NK-92 treated with Interleukin-12 subunit alpha and Interleukin-12 subunit beta, amount 100 ng/mL, for 24 hours (cell line): ENCODE measurements around the gene CCDC88C.
A peak's percentile ranks its signal among the peaks of the same experiment; 100 is the strongest.

ENCODE experiments used
- DNase-seq: peaks from one replicate; lab custom pipeline; 2025; lab: John Stamatoyannopoulos, UW

CCDC88C gene

GRCh38 chr14:91311284-91311662, 106.3 kb downstream of the CCDC88C start:
- no peak for DNase-seq

DNA sequence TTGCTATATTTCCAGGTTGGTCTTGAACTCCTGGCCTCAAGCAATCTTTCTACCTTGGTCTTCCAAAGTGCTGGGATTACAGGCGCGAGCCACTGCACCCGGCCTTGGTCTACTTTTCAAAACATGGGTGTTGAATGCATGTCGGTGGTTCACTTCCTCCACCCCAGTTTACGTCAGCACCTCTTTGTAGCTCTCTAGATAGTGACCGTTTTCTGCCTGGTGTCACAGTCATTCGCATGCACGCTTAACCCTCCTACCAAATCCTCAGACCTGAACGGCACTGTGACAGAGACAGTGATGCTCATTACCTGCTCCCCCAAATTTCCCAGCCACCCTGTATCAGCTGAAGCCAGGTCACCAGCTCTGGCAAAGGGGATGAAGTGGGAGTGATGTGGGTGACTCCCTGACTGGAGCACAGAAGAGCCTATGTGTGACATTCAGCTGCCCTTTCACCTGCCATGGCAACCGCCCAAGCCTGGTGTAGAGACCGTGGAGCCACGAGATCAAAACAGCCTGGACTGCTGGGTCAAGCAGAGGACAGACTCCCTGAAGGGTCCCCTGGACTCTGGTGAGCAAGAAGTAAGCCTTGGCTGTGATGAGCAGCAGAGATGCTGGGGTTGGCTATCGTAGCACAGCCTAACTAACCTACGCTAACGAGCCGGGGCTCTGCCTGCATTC, 106.9 kb downstream of the CCDC88C start:
- no peak for DNase-seq

DNA sequence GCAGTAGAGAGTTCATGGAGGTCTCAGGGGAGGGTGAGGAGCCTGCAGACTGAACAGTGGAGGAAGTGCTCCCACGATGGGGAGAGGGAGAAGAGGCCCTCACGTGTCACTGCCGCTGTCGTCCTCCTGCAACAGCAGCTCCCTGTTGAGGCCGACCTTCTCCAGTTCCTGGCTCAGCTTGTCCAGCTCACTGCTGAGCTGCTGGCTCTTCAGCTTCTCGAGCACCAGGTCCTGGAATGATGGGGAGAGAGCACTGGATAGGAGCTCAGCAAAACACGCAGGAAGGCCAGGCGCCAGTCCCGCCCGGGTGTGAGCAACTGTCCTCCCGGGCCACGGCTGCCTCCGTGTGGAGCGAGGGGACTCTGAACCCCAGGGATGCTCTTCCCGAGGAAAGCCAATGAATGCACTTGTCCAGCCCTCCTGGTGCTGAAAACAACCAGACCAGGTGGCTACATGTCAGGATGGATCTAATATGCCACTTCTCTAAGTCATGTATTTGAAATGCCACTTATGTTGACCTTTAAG, 107.8 kb downstream of the CCDC88C start:
- DNase-seq: no peak

GRCh38 chr14:91308337-91308736, 109.3 kb downstream of the CCDC88C start:
- no peak for DNase-seq

DNA sequence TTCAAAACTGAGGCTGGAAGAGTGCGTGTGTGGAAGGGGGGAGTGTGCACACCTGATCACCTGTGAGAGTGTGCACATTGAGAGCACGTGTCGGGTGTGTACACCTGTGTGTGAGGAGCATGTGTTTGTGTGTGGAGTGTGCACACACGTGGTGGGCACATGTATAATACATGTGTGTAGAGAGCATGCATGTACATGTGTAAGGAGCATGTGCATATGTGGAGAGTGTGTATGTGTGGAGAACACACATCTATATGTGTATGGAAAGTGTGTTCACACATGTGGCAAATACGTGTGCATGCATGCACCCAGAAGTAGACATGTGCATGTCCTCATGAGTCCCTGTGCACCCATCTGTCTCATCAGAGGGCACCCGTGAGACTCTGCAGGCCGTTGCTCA, 110.0 kb downstream of the CCDC88C start:
- no peak for DNase-seq

DNA sequence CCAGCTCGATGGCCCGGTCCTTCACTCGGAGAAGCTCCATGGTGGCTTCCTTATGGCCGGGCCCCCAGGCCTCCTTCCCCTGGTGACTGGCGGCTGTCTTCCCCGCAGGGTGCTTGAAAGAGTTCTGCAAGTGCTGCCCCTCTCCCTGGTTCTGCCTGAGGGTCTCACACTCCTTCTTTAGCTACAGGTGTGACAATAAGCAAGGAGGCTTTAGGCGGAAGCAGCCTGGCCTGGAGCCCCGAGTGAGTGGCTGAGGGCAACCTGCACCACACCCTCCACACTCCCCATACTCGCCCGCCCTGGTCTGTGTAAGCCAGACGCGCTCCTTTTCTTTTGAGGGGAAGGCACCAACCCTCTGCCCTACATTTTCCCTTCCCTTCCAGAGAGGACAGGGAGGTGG, 110.6 kb downstream of the CCDC88C start:
- no peak for DNase-seq

DNA sequence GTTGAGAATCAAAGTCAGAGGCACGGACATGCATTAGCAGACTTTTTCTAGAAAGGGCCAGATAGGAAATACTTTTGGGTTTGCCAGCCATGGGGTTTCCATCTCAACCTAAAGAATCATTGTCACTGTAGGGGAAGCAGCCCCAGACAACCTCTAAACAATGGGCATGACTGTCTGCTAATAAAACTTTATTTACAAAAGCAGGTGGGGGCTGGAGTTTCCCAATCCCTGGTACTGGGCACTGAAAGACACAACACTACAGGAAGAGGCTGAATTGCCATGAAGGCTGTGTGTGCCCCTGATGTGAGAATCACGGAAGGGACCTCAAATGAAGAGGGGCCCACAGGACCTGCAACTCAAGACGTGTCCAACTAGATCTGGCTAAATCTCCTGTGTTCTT, 111.1 kb downstream of the CCDC88C start:
- DNase-seq: no peak

DNA sequence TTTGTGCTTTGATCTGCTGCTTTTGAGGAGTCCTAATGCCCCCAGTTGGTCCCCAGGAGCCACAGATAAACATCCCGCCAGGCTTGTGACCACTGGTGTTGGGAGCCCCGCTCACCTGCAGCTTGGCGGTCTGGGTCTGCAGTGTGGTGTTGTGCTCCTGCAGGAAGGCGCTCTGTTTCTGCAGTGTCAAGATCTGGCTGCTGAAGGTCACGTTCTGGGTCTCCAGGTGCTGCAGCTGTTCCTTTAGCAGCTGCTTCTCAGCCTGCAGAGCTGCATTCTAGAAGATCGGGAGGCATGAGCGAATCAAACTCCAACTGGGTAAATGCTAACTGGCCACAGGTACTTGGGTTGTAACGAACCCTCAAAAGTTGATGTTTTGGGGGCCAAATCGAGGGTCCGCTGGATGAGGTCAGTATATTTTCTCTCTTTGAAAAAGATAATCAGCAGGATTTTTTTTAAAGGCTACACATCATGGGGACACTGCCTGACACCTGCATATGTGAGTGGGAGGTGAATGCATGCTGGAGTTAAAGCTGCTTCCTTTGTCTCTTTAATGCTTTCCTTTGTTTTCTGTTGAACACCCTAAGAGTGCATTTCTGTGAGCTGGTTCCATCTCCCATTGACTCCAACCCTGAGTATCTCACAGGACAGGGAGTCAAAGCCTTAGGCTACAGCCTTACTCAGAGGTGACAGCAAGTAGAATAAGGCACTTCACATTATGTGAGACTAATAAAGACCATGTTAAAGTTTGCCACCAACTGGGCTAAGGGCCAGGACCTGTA, 111.8 kb downstream of the CCDC88C start:
- no peak for DNase-seq

DNA sequence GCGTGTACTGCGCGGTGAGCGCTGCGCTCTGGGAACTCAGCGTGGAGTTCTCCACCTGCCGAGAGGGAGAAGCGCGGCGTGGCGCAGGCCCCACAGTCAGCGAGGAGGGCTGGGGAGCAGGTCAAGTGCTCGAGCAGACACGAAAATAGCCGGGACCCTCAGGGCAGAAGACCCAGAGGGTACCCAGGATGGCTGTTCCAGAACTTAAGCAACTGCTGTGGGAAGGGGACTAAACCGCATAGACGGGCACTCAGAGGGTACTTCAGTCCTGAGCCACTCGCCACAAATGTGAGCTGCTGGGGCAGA, 113.7 kb downstream of the CCDC88C start:
- DNase-seq: no peak

DNA sequence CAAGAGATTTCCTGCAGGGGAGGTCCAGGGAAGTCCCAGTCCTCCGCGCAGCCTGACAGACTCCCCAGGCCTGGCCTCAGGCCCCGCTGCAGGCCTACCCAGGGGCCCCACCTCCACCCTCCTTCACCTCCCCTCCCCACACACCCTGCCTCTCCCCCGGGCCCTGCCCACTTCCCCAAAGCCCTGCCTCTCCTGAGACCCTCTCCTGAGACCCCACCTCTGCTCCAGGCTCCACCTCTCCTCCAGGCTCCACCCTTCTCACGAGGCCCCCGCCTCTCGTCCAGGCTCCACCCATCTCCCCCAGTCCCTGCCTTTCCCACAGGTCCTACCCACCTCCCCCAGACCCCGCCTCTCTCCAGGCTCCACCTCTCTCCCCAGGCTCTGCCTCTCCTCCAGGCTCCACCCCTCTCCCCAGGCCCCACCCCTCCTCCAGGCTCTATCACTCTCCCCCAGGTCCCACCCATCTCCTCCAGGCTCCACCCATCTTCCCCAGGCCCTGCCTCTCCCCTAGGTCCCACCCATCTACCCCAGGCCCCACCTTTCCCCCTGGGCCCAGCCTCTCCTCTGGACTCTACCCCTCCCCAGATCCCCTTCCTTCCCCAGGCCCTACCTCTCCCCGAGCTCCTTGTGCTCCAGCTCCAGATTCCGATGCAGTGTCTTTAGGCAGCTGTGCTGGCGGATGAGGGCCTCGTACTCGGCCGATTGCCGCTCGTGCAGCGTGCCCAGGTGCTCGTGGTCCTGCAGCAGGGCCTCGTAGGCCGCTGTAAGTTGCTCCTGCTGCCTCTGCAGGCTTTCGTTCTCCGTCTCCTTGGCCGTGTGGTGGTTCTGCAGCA, 114.3 kb downstream of the CCDC88C start:
- DNase-seq: peak; percentile 11

DNA sequence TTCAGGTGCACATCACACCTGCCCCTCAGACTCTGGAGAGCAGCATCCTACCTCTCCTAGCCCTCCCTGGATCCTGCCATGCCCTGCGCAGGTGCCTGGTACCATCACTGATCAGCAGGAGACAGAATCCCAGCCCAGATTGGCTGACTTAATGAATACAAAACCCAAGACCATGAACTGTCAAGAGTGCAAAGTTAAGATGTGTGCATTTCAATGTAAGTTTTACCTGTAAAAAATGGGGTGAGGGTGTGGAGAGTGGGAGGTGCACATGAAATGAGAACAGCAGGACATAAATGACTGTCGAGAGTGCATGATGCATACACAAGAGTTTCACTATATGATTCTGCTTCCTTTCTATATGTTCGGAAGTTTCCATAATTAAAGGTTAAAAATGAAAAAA, 115.2 kb downstream of the CCDC88C start:
- no peak for DNase-seq

DNA sequence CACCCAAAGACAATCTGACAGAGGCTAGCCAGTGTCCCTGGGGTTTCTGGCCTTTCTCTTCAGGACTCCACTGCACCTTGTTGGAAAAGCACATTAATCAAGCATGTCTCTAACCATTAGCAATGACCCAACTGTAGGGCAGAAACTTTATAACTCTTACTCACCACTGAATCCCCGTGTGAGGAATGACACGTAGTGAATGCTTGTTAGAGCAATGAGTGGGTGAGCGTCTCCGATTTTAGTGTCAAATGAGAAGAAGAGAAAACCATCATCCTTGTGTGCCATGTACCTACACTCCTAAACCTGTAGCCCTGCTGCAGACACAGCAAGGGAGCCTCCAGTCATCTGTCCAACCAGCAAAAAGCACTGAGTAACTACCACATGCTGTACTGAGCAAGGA, 116.7 kb downstream of the CCDC88C start:
- DNase-seq: no peak

DNA sequence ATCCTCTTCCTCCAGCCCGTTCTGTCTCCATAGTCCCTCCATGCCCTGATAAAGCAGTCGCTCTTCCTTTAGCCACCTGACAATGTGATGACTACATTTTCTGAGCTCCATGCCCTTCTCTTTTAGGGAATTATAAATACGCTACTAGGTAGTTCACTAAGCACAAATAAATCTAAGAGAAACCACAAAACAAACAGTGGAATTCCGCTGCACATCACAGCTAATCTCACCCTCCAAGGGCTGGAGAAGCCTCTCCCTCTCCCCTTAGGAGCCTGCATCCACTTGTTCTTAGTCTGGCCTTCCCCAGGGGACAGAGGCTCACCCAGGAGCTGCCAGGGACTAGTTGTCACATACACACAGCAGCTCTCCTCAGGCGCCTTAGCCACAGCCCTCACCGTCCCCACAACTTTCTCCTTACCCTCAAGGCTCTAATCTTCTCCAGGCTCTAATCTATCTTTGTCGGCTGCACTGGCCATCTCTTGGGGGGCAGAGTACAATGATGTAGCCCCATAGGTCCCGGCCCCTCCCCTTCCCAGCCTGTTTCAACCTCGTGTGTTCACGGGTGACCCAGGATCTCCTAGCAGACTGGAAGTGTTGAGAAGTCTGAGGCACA, 117.2 kb downstream of the CCDC88C start:
- no peak for DNase-seq

- DNase-seq: no peak
Measured at GRCh38 chr14:91299121-91300115, 118.2 kb downstream of the CCDC88C start.

DNA sequence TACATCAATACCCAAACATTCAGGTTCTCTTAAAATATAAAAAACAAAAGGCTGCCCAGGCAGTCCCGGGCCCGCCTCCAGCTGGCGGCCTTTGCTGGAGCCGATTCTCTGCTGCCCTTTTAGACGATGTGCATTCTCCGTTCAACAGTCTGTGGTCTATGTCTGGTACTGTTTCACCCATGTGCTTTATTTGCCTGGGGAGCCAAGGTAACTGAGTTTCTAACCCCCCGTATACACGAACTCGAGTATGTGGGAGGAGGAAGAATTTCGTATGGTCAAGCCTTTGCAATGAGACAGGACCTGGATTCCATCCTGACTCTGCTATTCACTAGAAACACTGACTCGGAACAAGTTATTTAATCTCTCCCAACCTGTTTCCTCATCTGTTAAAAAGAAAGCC, 119.0 kb downstream of the CCDC88C start:
- no peak for DNase-seq

DNA sequence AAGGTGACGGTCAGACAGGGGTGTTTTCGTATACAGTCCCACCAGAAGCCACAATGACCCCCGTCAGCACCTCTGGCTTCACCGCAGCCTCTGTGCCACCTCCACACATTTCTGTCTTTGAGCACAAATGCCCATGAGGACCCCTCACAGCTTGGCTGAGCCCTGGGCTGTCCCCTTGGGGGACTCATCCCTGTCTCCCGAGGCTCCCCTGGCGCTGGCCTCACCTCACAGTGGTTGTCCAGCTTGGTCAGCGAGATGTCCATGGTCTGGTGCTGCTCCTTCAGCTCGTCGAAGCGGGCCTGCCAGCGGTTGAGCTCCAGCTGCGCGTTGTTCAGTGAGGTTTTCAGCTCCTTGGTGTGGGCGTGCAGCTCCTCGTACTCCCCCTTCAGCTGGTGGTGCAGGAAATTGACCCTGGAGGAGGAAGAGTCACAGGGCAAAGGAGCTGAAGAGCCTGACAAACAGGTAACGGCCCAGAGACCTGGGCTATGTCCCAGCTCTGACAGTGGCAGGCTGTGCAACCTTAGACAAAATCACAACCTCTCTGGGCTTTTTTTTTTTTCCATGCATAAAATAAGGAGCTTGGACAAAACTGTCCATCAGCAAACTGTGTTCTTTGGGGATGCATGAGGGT, 120.4 kb downstream of the CCDC88C start:
- no peak for DNase-seq

DNA sequence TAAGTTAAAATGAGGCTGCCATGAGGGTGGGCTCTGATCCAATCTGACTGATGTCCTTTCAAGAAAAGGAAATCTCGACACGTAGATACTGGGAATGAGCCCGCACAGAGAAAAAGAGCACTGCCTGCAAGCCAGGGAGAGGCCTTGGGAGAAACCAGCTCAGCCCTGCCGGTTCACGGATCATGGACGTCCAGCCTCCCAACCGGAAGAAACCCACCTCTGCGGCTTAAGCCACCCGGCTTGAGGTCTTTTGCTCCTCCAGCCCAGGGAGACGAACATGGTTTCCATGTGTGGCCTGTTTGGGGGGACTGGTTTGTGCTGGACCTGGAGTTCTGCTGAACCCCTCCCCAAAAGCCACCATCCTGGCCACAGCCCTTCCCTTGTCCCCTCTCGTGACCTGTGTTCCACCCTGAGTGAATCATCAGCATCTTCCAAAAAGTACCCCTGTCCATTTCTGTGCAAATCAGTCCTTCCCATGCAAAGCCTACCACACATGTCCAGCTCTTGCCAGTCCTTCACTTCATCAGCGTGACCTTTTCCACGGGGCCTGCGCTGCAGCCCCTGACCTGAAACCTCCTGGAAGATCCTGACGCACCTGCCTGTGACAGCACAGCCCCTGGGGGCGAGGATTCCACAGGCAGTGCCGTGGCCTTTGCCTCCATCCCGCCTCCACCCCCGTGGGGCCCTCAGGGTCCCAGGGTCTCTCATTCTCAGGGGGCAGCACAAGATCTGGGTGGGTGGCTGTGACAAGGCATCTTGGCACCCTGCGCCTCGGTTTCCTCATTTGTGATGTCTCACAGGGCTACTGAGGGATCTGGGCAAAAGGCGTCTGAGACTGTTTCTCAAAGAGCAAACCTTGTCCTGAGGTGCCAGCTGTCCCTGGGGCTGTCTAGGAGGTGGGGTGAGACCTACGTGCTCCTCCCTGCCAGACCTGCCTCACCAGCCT, 121.5 kb downstream of the CCDC88C start:
- DNase-seq: no peak

- no peak for DNase-seq
Measured at GRCh38 chr14:91295276-91295845, 122.3 kb downstream of the CCDC88C start.

DNA sequence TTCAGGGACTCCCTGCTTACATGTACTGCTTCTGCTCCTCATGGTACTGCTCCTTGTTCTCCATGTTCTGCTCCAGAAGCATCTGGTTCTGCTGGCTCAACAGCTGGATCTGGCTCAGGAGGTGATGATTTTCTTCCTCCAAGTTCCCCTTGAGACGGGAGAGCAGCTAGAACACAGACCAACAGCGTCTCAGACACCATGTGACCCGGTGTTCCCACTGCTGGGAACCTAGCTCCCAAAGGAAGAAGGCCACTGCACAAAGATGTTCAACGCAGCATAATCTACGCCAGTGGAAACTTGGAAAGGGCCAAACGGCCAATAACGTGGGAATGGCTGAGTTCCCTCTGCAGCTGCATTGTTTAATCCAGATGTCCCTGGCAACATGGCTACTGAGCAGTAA, 123.5 kb downstream of the CCDC88C start:
- DNase-seq: no peak
